Activated naive CD4-positive, alpha-beta T cell (primary cell): ENCODE results near the gene MRPL12.

Source experiments
- DNase-seq, 4 experiments: peaks; one replicate each; lab custom pipeline; 2025; lab: John Stamatoyannopoulos, UW

MRPL12 gene

GRCh38 chr17:81702934-81703746 is at the start of gene MRPL12:
TSS of gene MRPL12 (plus strand) at chr17:81703367. CDS start at chr17:81703502, 135 bp downstream.
- DNase-seq = peak; percentile 63 to 83 (median 79)

GRCh38 chr17:81655378-81656117 is 47.6 kb upstream of the MRPL12 start:
- DNase-seq = no peak

GRCh38 chr17:81656118-81656743 is 46.9 kb upstream of the MRPL12 start, which contains the start of gene PDE6G:
TSS of gene PDE6G (minus strand) at chr17:81656542. CDS start at chr17:81653305, 3,237 bp downstream.
- no peak for DNase-seq

- no peak for DNase-seq
Measured at GRCh38 chr17:81656835-81657234, 46.3 kb upstream of the MRPL12 start.

GRCh38 chr17:81659038-81659437 is 44.1 kb upstream of the MRPL12 start:
- DNase-seq = no peak

GRCh38 chr17:81660441-81660840 is 42.7 kb upstream of the MRPL12 start:
- no peak for DNase-seq

- no peak for DNase-seq
Measured at GRCh38 chr17:81662002-81662401, 41.2 kb upstream of the MRPL12 start.

- no peak for DNase-seq
Measured at GRCh38 chr17:81664051-81664470, 39.1 kb upstream of the MRPL12 start.

- DNase-seq = peak; percentile 16 to 25 (median 22)
Measured at GRCh38 chr17:81665205-81666091, 37.7 kb upstream of the MRPL12 start.

- DNase-seq = peak in 1 of 4 experiments; percentile 38
Measured at GRCh38 chr17:81666092-81666341, 37.1 kb upstream of the MRPL12 start.

- peak; percentile 70 to 90 (median 86) for DNase-seq
Measured at GRCh38 chr17:81666342-81667191, 36.6 kb upstream of the MRPL12 start, which contains the start of the genes CCDC137 and OXLD1. TSS of gene CCDC137 (plus strand) at chr17:81666737. CDS start at chr17:81666767, 30 bp downstream. TSS of gene OXLD1 (minus strand) at chr17:81666605. CDS start at chr17:81666577, 28 bp downstream.

- no peak for DNase-seq
Measured at GRCh38 chr17:81667754-81668153, 35.4 kb upstream of the MRPL12 start.

GRCh38 chr17:81672504-81672903 is 30.7 kb upstream of the MRPL12 start:
- no peak for DNase-seq

- no peak for DNase-seq
Measured at GRCh38 chr17:81672954-81673353, 30.2 kb upstream of the MRPL12 start.

GRCh38 chr17:81673561-81674258 is 29.5 kb upstream of the MRPL12 start:
- DNase-seq = no peak

- peak in 1 of 4 experiments; percentile 16 for DNase-seq
Measured at GRCh38 chr17:81675515-81676221, 27.5 kb upstream of the MRPL12 start.

- DNase-seq = no peak
Measured at GRCh38 chr17:81676906-81677305, 26.3 kb upstream of the MRPL12 start.

GRCh38 chr17:81680150-81680549 is 23.0 kb upstream of the MRPL12 start:
- no peak for DNase-seq

- no peak for DNase-seq
Measured at GRCh38 chr17:81681672-81682071, 21.5 kb upstream of the MRPL12 start.
